ENCODE data around the gene CAMK1D. TPM values are rescaled to one million over a fixed set of nuclear protein-coding genes. Genes with fewer than 3 reads are reported as not detected.
A peak's percentile ranks its signal among the peaks of the same experiment; 100 is the strongest.

The CAMK1D gene
- total RNA-seq, 3 donors from 2014 or later = 4.4 to 17.3 (median 5.2) TPM

GRCh38 chr10:12844811-12845483, 495.6 kb downstream of the CAMK1D start:
- intact Hi-C loops (cut with DNase I; ENCODE audit: low total_unique reads) = no loop called here
- Histone ChIP-seq H3K4me3 (peak overlapping the region in 2 of 3 donors; percentile 15 to 34), H3K27me3 (no peaks in the 10 kb centered on the region), H3K36me3 (no peaks in the 10 kb centered on the region), H3K9me3 (no peaks in the 10 kb centered on the region), H3K4me1 (peaks cover 7 to 9% of the 10 kb centered on the region in 2 donors), H3K27ac (peak overlapping the region; percentile 48 to 69)
- TF ChIP-seq POLR2AphosphoS5 (IDR thresholded peaks at IDR 0.05) (no peak), CTCF (IDR thresholded peaks at IDR 0.05) (no peak), POLR2A (IDR thresholded peaks at IDR 0.05) (no peak)
- peak in 1 of 2 donors; percentile 26 for DNase-seq (ENCODE audit: low spot score in 2 of 2)

DNA sequence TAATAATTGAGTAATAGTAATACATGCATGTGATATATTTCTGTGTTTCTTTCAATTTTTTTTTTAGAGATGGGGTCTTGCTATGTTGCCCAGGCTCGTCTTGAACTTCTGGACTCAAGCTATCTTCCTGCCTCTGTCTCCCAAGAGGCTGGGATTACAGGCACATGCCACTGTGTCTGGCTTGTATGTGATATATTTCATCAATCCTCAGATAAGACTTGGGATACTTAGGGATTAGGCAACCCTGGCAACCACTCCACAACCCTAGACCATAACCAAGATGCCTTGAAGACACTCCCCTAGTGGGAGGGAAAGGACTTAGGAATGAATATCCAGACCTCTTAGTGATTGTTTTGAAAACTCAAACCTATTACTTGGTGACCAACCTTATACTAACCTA, 497.4 kb downstream of the CAMK1D start:
- H3K27me3 ChIP-seq = no peaks in the 10 kb centered on the region
- no peaks in the 10 kb centered on the region for H3K36me3 ChIP-seq
- H3K4me3 ChIP-seq = no peak overlapping the region
- intact Hi-C loops (cut with DNase I; ENCODE audit: low total_unique reads) = no loop called here
- TF ChIP-seq POLR2A (IDR thresholded peaks at IDR 0.05) = no peak
- no peak for TF ChIP-seq POLR2AphosphoS5 (IDR thresholded peaks at IDR 0.05)
- no peak for TF ChIP-seq CTCF (IDR thresholded peaks at IDR 0.05)
- H3K4me1 ChIP-seq = peaks cover 7 to 9% of the 10 kb centered on the region in 2 donors
- H3K9me3 ChIP-seq = no peaks in the 10 kb centered on the region
- H3K27ac ChIP-seq = no peak overlapping the region
- no peak for DNase-seq (ENCODE audit: low spot score in 2 of 2)

- H3K36me3 ChIP-seq = no peaks in the 10 kb centered on the region
- no peak for TF ChIP-seq POLR2A (IDR thresholded peaks at IDR 0.05)
- no peak for TF ChIP-seq POLR2AphosphoS5 (IDR thresholded peaks at IDR 0.05)
- TF ChIP-seq CTCF (IDR thresholded peaks at IDR 0.05) = no peak
- H3K4me3 ChIP-seq = no peak overlapping the region
- no peaks in the 10 kb centered on the region for H3K9me3 ChIP-seq
- H3K27ac ChIP-seq = no peak overlapping the region
- H3K4me1 ChIP-seq = peaks cover 7 to 9% of the 10 kb centered on the region in 2 donors
- DNase-seq (ENCODE audit: low spot score in 2 of 2) = no peak
- intact Hi-C loops (cut with DNase I; ENCODE audit: low total_unique reads) = no loop called here
- no peaks in the 10 kb centered on the region for H3K27me3 ChIP-seq
Observed at GRCh38 chr10:12847361-12847975, 498.1 kb downstream of the CAMK1D start.

DNA sequence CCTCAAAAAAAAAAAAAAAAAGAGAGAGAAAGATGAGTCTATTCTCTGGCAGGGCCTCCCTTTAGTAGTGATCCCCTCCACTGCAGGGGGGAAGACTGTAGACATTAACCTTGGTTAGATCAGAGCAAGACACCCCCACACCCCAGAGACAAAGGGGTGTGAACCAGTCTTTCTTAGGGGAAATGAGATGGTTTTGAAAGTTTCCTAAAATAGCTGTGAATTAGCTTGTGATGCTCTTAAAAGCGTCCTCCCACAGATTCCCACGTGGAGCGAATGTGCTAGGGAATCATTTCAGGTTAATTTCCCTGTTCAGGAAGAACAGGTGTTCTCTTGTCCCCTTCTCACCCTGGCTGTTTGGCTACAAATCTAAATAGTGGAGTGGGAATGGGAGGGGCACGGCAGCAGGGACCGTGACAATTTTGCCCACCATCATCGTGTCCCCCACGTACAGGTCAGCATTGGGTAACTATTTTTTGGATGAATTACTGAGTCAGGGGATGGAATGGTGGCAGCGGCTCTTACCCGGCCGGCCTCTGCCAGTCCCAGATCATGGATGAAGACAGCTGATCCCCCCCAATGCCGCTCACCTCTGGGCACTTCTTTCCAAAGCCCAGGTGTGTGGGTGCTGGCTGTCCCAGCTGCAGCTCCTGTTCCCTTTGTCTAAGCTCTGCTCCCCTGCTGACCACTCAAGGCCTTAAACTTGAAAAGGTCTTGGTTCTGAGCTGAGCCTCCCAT, 499.3 kb downstream of the CAMK1D start:
- Histone ChIP-seq H3K4me3 (no peak overlapping the region), H3K4me1 (peaks cover 7 to 9% of the 10 kb centered on the region in 2 donors), H3K9me3 (no peaks in the 10 kb centered on the region), H3K27ac (peak overlapping the region; percentile 64 to 69), H3K36me3 (no peaks in the 10 kb centered on the region), H3K27me3 (no peaks in the 10 kb centered on the region)
- DNase-seq (ENCODE audit: low spot score in 2 of 2) = no peak
- no peak for TF ChIP-seq POLR2AphosphoS5 (IDR thresholded peaks at IDR 0.05)
- no peak for TF ChIP-seq CTCF (IDR thresholded peaks at IDR 0.05)
- TF ChIP-seq POLR2A (IDR thresholded peaks at IDR 0.05) = no peak
- intact Hi-C loops (cut with DNase I; ENCODE audit: low total_unique reads) = no loop called here

Measured in breast epithelium (tissue), 4 donors.